Retina (tissue), 1 donor: ENCODE measurements around the gene BTN2A1.
A peak's percentile ranks its signal among the peaks of the same experiment; 100 is the strongest.
"Not testable (repeated sequence)": the region's sequence is repeated elsewhere in the genome, so short reads cannot be mapped to it uniquely, and the experiment has no call there.

Experiments used
- DNase-seq: peaks from one replicate; pipeline ENCODE4 v3.0.0-alpha.2; 2016

Gene BTN2A1

GRCh38 chr6:26457806-26458688 is at the start of gene BTN2A1:
TSS of gene BTN2A1 (plus strand) at chr6:26457955. CDS start at chr6:26458637, 682 bp downstream.
- peak; percentile 90 for DNase-seq

GRCh38 chr6:26408828-26409730 is 48.7 kb upstream of the BTN2A1 start:
- no peak for DNase-seq

GRCh38 chr6:26411751-26412150 is 46.0 kb upstream of the BTN2A1 start:
- no peak for DNase-seq

DNA sequence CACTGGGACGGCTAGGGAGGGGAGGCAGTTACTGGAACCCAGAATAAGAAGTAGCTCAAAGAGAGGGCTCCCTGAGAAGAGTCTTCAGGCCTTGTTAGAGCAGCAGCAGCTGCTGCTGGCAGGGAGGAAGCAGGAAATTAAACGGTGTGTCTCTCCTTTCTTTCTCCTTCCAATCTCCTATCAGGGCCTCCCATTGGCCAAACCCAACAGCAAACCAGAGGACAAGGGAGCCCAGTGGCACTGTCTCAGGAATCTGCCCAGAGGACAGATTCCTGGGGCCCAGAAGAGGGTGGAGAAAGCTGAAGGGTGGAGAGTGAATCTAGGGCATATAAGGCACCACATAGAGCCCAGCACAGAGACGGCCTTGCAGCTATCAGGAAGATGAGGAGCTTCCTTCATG is 45.5 kb upstream of the BTN2A1 start:
- DNase-seq: no peak

- no peak for DNase-seq
These were observed 44.8 kb upstream of the BTN2A1 start for GRCh38 chr6:26412954-26413353.

DNA sequence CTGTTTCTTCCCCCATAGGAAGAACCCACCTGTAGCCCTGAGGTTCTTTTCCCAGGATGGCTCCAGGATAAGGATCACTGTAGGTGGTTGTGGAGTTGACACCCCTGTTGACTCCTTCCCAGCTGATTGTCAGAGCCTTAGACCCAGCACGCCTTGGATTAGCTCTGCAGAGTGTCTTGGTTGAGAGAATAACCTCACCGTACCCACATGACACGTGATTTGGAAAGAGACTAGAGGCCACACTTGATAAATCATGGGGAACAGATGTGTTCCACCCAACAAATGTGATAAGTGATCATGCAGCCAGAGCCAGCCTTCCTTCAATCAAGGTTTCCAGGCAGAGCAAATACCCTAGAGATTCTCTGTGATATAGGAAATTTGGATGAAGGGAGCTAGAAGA is 43.5 kb upstream of the BTN2A1 start:
- no peak for DNase-seq

GRCh38 chr6:26415036-26415614 is 42.6 kb upstream of the BTN2A1 start:
- DNase-seq: no peak

DNA sequence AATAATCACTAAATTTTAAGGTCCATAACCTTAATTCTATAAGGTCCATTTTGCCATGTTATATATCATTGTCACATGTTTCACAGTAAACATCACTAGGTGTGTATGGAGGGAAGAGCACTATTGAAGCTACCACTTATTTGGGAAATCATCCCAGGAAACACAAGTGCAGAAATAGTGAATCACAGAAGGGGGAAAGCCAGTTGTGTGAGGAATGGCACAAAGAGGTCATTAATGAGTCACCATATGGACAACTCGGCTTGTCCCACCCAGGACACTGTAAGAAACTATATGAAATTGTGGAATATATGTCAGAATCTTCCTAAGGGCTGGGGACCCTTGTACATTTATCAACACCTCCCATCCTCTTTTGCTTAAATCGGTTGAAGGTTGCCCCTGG is 42.0 kb upstream of the BTN2A1 start:
- no peak for DNase-seq

GRCh38 chr6:26416288-26416687 is 41.5 kb upstream of the BTN2A1 start:
- DNase-seq: no peak

- DNase-seq: not testable (repeated sequence)
These were observed 39.7 kb upstream of the BTN2A1 start for GRCh38 chr6:26418077-26418476.

- not testable (repeated sequence) for DNase-seq
These were observed 39.0 kb upstream of the BTN2A1 start for GRCh38 chr6:26418795-26419194.

DNA sequence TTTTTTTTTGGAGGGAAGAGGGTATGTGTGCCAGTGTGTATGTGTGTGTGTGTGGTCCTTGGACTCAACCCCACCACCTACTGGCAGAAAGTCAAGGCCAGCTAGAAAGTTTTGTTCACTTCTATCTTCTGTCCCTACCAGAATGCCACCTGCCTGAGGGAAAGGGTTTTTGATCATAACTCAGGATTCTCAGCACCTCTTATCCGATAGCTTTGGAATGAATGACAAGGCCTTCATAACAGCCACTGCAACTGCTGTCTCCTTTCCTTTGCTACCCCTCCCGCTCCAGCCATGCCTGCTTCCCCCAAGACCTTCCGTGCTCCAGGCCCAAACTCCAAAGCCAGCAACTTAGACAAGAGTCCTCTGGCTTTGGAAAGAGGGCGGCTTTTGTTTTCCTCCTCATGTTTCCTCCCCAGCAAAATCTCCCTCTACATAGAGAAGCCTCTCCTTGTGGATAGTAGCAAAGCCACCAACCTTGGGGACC is 37.0 kb upstream of the BTN2A1 start:
- peak; percentile 67 for DNase-seq

- peak; percentile 85 for DNase-seq
These were observed 36.3 kb upstream of the BTN2A1 start for GRCh38 chr6:26421259-26422144.

GRCh38 chr6:26422329-26422728 is 35.4 kb upstream of the BTN2A1 start:
- DNase-seq: no peak

DNA sequence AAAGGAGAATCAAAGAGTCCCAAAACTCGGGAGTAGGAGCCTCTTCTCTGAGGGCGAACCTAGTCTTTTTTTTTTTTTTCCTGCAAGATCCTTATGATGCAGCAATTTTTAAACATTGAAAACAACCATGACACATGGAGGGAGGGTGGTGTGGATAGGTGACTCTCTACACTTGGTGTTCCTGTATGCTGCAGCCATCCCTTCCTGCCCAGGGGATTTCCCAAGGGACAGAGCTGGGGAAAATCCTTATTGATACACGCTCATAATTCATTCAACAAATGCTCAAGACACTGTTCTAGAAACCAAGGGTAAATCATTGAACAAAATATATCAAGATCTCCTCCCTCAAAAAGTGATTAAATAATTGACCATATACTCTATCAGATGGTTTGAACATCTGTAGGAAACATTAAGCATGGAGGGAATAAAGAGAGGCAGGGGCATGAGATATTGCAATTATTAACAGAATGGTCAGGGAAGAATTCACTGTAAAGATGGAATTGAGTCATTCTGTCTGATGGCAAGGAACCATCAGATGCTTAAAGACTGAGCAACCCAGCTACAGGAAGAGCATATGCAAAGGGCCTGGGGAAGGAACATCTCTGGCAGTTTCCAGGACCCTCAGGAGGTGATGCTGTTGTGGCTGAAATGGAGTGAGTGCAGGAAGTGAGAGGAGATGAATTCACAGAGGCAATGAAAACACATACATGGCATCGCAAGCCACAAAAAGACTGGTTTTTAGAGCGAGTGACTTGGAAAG is 30.9 kb upstream of the BTN2A1 start:
- no peak for DNase-seq

- DNase-seq: no peak
These were observed 30.3 kb upstream of the BTN2A1 start for GRCh38 chr6:26427451-26427809.

- no peak for DNase-seq
These were observed 29.5 kb upstream of the BTN2A1 start for GRCh38 chr6:26428206-26428605.

DNA sequence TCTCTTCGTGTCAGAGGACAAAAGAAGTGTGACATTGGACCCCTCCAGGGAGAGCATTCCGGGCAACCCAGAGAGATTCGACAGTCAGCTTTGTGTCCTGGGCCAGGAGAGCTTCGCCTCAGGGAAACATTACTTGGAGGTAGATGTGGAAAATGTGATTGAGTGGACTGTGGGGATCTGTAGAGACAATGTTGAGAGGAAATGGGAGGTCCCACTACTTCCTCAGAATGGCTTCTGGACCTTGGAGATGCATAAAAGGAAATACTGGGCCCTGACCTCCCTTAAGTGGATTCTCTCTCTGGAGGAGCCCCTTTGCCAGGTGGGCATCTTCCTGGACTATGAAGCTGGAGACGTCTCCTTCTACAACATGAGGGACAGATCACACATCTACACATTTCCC is 27.0 kb upstream of the BTN2A1 start:
- no peak for DNase-seq

DNA sequence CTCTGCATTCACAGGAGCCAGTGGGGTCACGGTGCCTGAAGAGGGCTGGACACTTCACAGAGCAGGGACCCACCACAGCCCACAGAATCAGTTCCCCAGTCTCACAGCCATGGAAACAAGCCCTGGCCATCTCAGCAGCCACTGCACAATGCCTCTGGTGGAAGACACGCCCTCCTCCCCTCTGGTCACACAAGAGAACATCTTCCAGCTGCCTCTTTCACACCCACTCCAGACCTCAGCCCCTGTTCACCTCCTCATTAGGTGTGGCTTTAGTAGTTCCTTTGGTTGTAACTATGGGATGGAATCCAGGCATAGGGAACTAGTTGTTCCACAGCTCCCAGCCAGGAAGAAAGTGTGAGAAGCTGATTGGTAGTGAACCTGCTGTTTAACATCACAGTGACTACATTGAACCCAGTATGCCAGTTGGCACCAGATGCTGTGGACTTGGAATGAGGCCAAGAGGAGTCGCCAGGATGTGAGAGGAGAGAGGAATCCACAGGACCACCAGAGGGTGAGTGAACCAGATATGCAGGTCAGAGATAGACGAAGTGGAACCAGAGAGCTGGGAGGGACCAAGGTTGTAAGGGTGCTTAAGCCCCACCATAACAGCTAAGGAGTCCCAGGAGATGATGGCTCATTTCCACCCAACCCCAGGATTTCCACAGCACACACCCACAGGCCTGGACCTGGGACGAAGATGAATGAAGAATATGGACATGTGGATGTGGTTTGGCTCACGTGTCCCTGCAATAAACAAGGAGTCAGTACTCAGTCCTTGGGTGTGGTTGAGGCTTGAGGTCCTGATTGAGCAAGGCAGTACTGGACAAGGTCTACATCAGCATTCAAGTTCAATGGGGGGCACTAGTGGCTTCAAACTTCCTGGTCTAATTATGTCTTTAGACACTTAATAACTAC is 26.2 kb upstream of the BTN2A1 start:
- no peak for DNase-seq

GRCh38 chr6:26432627-26433201 is 25.0 kb upstream of the BTN2A1 start:
- no peak for DNase-seq
